ENCODE data around the gene ITGA11.

- TF ChIP-seq EP300 (IDR thresholded peaks at IDR 0.05) (no peak), CTCF (IDR thresholded peaks at IDR 0.05) (no peak), POLR2AphosphoS5 (IDR thresholded peaks at IDR 0.05) (no peak), POLR2A (IDR thresholded peaks at IDR 0.05; ENCODE audit: low read depth) (no peak)
Measured at GRCh38 chr15:68413363-68414205, 18.4 kb downstream of the ITGA11 start.
